PC-3 (cell line): ENCODE data around the gene JPH3. TPM values are rescaled to one million over a fixed set of nuclear protein-coding genes. Genes with fewer than 3 reads are reported as not detected.

ENCODE experiments used
- ATAC-seq: fragments of 200-7000 bp; cut with Tn5 transposase; 2 replicates; pipeline ENCODE4 v1.9.1; 2020; ENCODE audit warnings: mild to moderate bottlenecking, moderate library complexity
- BruUV-seq: library from RNA; stranded (reverse); fragments of 400-500 nt; replicated peaks from 2 replicates; lab custom pipeline; 2021; lab: Mats Ljungman, UMichigan
- CTCF ChIA-PET: fragments of 300-600 bp; sonication (Branson Sonifier 250); formaldehyde crosslinking; loops from one replicate; lab custom pipeline; 2022; ENCODE audit warnings: antibody characterized with exemption; lab: Charles Lee
- POLR2A ChIA-PET: fragments of 300-600 bp; sonication (Branson Sonifier 250); formaldehyde crosslinking; loops from one replicate; lab custom pipeline; 2022; ENCODE audit warnings: antibody characterized with exemption; ENCODE audit not compliant: unreplicated experiment; lab: Charles Lee
- DNase-seq: peaks from one replicate; pipeline ENCODE4 v3.0.0-alpha.2; 2015
- H2AFZ ChIP-seq: fragments of 300-600 bp; sonication (generic); 2 replicates; pipeline ENCODE4 v1.6.0; 2016; ENCODE audit warnings: antibody characterized with exemption, low read length
- H3F3A ChIP-seq: fragments of 300-600 bp; sonication (generic); one replicate; pipeline ENCODE4 v1.6.0; 2017; ENCODE audit warnings: antibody characterized with exemption, low read length, control low read depth, mild to moderate bottlenecking; ENCODE audit not compliant: unreplicated experiment
- H3K27ac ChIP-seq: fragments of 300-600 bp; sonication (generic); 2 replicates; pipeline ENCODE4 v1.5.1; 2016; ENCODE audit warnings: mild to moderate bottlenecking, low read length
- H3K27me3 ChIP-seq: fragments of 300-600 bp; sonication (generic); 2 replicates; pipeline ENCODE4 v1.6.1; 2016; ENCODE audit warnings: low read length, mixed read lengths
- H3K36me3 ChIP-seq: fragments of 300-600 bp; sonication (generic); 2 replicates; pipeline ENCODE4 v1.6.1; 2016; ENCODE audit warnings: low read depth, mixed run types, low read length, mixed read lengths
- H3K4me1 ChIP-seq: fragments of 300-600 bp; sonication (generic); 2 replicates; pipeline ENCODE4 v1.5.1; 2016; ENCODE audit warnings: low read length; ENCODE audit not compliant: insufficient read depth
- H3K4me2 ChIP-seq: fragments of 300-600 bp; sonication (generic); 2 replicates; pipeline ENCODE4 v1.6.0; 2016; ENCODE audit warnings: low read length
- H3K4me3 ChIP-seq: fragments of 300-600 bp; sonication (generic); 2 replicates; pipeline ENCODE4 v1.5.1; 2016; ENCODE audit warnings: mild to moderate bottlenecking, low read length, mixed read lengths
- H3K79me2 ChIP-seq: fragments of 300-600 bp; sonication (generic); 2 replicates; pipeline ENCODE4 v1.6.1; 2017; ENCODE audit warnings: low read length, mixed read lengths
- H3K9ac ChIP-seq: fragments of 300-600 bp; sonication (generic); 2 replicates; pipeline ENCODE4 v1.6.0; 2016; ENCODE audit warnings: mild to moderate bottlenecking, low read length
- H3K9me2 ChIP-seq: fragments of 300-600 bp; sonication (generic); replicated peaks from 2 replicates; pipeline ENCODE4 v1.6.1; 2016; ENCODE audit warnings: mixed run types, low read length, mixed read lengths
- H3K9me3 ChIP-seq: fragments of 300-600 bp; sonication (generic); 2 replicates; pipeline ENCODE4 v1.6.1; 2016; ENCODE audit warnings: low read length, mixed read lengths
- H4K20me1 ChIP-seq: fragments of 300-600 bp; sonication (generic); 2 replicates; pipeline ENCODE4 v1.6.1; 2016; ENCODE audit warnings: low read length, mixed read lengths
- CTCF ChIP-seq: fragments of 300-600 bp; sonication (generic); conservative IDR thresholded peaks from 2 replicates; pipeline ENCODE4 v1.5.1; 2017; ENCODE audit warnings: antibody characterized with exemption, low read depth, mild to moderate bottlenecking, low read length
- EZH2 ChIP-seq: fragments of 300-600 bp; sonication (generic); IDR thresholded peaks from one replicate; pipeline ENCODE4 v1.6.1; 2017; ENCODE audit warnings: antibody characterized with exemption, mild to moderate bottlenecking, low read length; ENCODE audit not compliant: unreplicated experiment
- EZH2phosphoT487 ChIP-seq: fragments of 300-600 bp; sonication (generic); IDR thresholded peaks from 2 replicates; pipeline ENCODE4 v1.6.1; 2018; ENCODE audit warnings: mild to moderate bottlenecking, antibody characterized with exemption, low read length, borderline replicate concordance
- intact Hi-C: fragments of 100-400 bp; cut with micrococcal nuclease; formaldehyde crosslinking; loops from 2 replicates; pipeline ENCODE4 v1.9.0; 2023
- total RNA-seq: library from RNA; depleted of rRNA; stranded (reverse); fragments of >200 nt; gene quantifications from 2 replicates; pipeline ENCODE4 v1.2.3, GENCODE V29; 2014

Gene JPH3
- total RNA-seq, 1 experiment from 2014 or later, result not detected

DNA sequence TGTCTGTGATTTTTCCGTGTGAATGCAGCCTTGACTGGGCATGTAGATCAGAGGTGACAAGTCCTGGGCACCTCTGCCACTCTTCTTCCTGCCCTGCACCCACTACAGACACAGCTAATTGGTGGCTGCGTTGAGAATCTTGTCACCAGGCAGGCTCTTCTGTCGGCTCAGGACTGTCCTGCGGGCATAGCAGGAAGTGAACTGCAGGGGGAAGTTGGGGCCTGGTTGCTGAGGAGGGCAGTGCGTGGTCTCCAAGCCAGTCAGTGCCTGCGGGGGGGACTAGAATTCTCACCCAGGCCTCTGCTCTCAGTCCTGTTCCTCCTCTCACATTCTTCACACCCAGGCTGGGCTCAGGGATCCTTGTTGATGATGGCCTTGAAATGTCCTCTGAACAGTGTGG is 50.5 kb downstream of the JPH3 start:
- ChIA-PET CTCF (no interaction called here), POLR2A (no interaction called here)
- no peaks in the 10 kb centered on the region for H3K9me3 ChIP-seq
- H3F3A ChIP-seq, result no peaks in the 10 kb centered on the region
- no peak overlapping the region for H3K4me3 ChIP-seq
- H3K4me2 ChIP-seq, result no peak overlapping the region
- no TSS peak for BruUV-seq
- H3K79me2 ChIP-seq, result no peaks in the 10 kb centered on the region
- H3K9ac ChIP-seq, result no peak overlapping the region
- no peak overlapping the region for H2AFZ ChIP-seq
- no peak for DNase-seq
- intact Hi-C loops, result no loop called here
- H3K9me2 ChIP-seq, result no peaks in the 10 kb centered on the region
- H3K27ac ChIP-seq, result no peak overlapping the region
- peaks cover 27% of the 10 kb centered on the region for H3K27me3 ChIP-seq
- H3K4me1 ChIP-seq, result no peaks in the 10 kb centered on the region
- no peak for ATAC-seq
- TF ChIP-seq CTCF (no peak), EZH2 (no peak), EZH2phosphoT487 (no peak)
- no peaks in the 10 kb centered on the region for H3K36me3 ChIP-seq
- no peaks in the 10 kb centered on the region for H4K20me1 ChIP-seq

GRCh38 chr16:87653234-87653633 is 50.9 kb downstream of the JPH3 start:
- peak; percentile 45 for ATAC-seq
- H3K9me2 ChIP-seq, result no peaks in the 10 kb centered on the region
- H3K4me2 ChIP-seq, result no peak overlapping the region
- H4K20me1 ChIP-seq, result no peaks in the 10 kb centered on the region
- DNase-seq, result peak; percentile 20
- no peak overlapping the region for H2AFZ ChIP-seq
- no peak overlapping the region for H3K4me3 ChIP-seq
- TF ChIP-seq EZH2phosphoT487, result no peak
- TF ChIP-seq CTCF, result peak; percentile 54
- H3K27ac ChIP-seq, result no peak overlapping the region
- intact Hi-C loops, result no loop called here
- no TSS peak for BruUV-seq
- POLR2A ChIA-PET, result no interaction called here
- H3K79me2 ChIP-seq, result no peaks in the 10 kb centered on the region
- no peaks in the 10 kb centered on the region for H3K9me3 ChIP-seq
- H3F3A ChIP-seq, result no peaks in the 10 kb centered on the region
- H3K4me1 ChIP-seq, result no peaks in the 10 kb centered on the region
- H3K36me3 ChIP-seq, result no peaks in the 10 kb centered on the region
- H3K9ac ChIP-seq, result no peak overlapping the region
- CTCF ChIA-PET, result no interaction called here
- peaks cover 23% of the 10 kb centered on the region for H3K27me3 ChIP-seq

- Histone ChIP-seq H2AFZ (no peak overlapping the region), H3K4me1 (no peaks in the 10 kb centered on the region), H3K9ac (no peak overlapping the region), H3K9me2 (no peaks in the 10 kb centered on the region), H3F3A (no peaks in the 10 kb centered on the region), H3K27me3 (peaks cover 9% of the 10 kb centered on the region; the same call in 1 of the 2 replicates), H3K27ac (no peak overlapping the region), H3K9me3 (no peaks in the 10 kb centered on the region), H3K79me2 (no peaks in the 10 kb centered on the region), H3K4me3 (no peak overlapping the region), H4K20me1 (no peaks in the 10 kb centered on the region), H3K36me3 (no peaks in the 10 kb centered on the region), H3K4me2 (no peak overlapping the region)
- ChIA-PET POLR2A (no interaction called here), CTCF (no interaction called here)
- no TSS peak for BruUV-seq
- intact Hi-C loops, result no loop called here
- TF ChIP-seq CTCF (no peak), EZH2 (no peak), EZH2phosphoT487 (no peak)
- DNase-seq, result no peak
- no peak for ATAC-seq
These were observed 52.5 kb downstream of the JPH3 start for GRCh38 chr16:87654826-87655225.
